GM12875 (cell line): ENCODE data around the gene HDAC4.

Experiments used
- H3K4me3 ChIP-seq: one replicate; pipeline ENCODE4 v1.5.1; 2011; ENCODE audit warnings: low read depth, low read length, control low read depth
- TF ChIP-seq, protein P1 (sequence below): IDR thresholded peaks from 2 replicates; pipeline ENCODE4 v1.5.1; 2011; ENCODE audit warnings: low read depth, mild to moderate bottlenecking, control low read depth, inconsistent platforms, low read length, moderate library complexity, borderline replicate concordance; ENCODE audit not compliant: insufficient read depth

Gene HDAC4

DNA sequence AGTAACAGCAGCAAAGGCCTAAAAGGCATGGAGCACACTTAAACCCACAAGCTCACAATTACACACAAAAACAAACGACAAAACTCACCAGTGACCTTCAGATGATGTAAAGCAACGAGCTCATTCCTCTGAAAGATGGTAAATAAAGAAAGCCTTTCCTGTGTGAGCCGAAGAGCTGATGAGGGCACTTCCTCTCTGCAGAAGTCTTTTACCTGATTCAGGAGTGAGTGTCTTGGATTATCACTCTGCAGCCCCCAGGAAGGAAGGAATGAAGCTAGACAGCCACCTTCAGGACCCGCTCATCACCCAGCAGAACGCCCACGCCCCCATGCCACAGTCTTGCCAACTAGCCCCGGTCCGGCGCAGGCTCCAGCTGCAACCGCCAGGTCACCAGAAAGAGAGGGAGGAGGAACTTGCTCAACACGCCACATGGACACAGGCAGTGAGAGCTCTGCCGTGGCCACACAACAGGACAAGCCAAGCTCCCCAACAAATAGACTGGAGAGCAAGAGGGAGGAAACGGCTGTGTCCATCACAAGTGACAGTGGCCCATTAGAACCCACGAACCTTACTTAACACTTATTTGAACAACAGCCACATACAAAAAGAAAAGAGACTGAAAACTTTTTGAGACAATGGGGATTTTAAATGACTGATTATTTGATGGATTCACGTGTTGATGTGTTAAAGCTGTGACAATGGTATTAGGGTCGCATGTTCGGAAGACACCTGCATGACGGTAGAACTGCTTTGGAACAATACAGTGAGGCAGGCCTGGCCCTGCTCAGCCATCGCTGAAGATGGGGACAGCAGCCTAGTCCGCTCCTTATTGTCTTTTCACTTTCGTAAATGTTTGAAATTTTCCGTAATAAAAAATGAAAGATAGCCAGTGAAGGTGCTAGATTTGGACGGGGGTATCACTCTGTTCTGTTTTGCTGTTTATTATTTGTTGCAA is 127.3 kb downstream of the HDAC4 start:
- TF ChIP-seq, protein P1, sequence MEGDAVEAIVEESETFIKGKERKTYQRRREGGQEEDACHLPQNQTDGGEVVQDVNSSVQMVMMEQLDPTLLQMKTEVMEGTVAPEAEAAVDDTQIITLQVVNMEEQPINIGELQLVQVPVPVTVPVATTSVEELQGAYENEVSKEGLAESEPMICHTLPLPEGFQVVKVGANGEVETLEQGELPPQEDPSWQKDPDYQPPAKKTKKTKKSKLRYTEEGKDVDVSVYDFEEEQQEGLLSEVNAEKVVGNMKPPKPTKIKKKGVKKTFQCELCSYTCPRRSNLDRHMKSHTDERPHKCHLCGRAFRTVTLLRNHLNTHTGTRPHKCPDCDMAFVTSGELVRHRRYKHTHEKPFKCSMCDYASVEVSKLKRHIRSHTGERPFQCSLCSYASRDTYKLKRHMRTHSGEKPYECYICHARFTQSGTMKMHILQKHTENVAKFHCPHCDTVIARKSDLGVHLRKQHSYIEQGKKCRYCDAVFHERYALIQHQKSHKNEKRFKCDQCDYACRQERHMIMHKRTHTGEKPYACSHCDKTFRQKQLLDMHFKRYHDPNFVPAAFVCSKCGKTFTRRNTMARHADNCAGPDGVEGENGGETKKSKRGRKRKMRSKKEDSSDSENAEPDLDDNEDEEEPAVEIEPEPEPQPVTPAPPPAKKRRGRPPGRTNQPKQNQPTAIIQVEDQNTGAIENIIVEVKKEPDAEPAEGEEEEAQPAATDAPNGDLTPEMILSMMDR = no peak
- no peak overlapping the region for H3K4me3 ChIP-seq

DNA sequence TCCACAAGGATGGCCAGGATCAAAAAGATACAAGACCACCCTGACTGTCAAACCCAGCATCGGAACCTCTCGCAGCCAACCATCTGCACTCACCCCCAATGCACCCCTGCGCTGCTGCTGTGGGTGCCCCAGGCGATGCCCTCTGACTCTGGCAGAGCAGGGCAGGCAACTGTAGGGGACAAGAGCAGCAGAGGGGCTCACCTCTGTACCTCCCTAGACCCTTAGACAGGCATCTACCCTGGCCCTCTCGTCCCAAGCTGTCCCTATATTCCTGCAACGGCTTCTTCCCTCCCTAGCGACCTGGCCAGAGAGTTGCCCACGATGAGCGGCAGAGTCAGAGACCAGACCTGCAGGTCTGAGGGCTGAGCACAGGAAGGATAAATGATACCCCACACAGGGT is 128.2 kb downstream of the HDAC4 start:
- no peak overlapping the region for H3K4me3 ChIP-seq
- TF ChIP-seq, protein P1 = no peak

DNA sequence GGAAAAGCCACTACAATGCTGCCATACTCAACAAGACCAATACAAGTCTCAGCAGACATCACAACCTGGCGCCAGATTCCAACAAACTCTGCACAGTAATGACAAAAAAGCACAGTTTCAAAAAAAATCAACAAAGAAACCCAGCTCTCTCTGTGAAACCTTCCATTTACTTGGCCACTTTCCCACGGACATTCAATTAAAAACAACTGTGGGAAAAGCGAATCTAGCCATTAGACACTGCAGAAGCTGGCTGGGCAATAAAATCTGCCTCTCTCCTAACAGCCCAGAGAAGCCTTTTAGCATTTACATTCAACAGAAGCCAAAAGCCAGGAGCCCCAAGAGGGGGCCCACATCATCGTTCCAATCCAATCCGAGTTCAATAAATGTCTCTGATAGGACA is 128.9 kb downstream of the HDAC4 start:
- TF ChIP-seq, protein P1 = no peak
- no peak overlapping the region for H3K4me3 ChIP-seq

DNA sequence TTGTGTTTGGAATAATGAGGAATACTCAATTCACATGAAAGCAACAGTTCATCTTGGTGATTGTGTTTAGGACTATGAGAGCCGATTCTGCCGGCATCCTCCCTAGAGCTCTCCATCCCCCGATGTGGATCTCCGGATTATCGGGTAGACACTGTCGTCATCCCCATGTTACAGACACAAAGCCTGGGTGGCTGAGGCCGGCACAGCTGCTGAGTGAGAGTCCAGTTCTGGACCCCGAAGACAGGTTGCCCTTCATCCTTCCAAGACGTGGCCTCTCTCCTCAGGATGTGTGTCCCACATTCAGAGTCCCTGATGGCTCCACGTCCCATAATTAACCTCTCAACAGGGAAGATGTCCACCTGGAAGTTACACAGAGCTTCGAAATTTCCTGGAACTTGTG is 129.3 kb downstream of the HDAC4 start:
- TF ChIP-seq, protein P1 = no peak
- H3K4me3 ChIP-seq = no peak overlapping the region

DNA sequence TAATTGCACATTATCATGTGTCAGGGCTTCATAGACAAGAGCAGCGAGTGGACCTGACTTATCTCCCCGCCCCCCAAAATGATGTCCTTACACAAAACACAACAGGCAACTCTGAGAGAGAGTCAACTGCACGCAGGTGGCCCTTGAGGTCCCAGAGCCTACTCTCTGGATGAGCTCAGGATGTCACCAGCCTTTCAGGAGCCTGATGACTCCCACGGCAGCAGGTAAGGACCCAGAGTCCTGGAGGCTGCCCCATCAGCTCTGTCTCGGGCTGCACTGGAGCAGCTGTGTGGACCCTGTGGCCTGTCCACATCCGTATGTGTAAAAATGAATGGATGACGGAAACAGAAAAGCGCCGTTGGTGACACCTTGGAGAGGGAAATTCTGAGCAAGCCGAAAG is 130.9 kb downstream of the HDAC4 start:
- TF ChIP-seq, protein P1 = no peak
- no peak overlapping the region for H3K4me3 ChIP-seq

DNA sequence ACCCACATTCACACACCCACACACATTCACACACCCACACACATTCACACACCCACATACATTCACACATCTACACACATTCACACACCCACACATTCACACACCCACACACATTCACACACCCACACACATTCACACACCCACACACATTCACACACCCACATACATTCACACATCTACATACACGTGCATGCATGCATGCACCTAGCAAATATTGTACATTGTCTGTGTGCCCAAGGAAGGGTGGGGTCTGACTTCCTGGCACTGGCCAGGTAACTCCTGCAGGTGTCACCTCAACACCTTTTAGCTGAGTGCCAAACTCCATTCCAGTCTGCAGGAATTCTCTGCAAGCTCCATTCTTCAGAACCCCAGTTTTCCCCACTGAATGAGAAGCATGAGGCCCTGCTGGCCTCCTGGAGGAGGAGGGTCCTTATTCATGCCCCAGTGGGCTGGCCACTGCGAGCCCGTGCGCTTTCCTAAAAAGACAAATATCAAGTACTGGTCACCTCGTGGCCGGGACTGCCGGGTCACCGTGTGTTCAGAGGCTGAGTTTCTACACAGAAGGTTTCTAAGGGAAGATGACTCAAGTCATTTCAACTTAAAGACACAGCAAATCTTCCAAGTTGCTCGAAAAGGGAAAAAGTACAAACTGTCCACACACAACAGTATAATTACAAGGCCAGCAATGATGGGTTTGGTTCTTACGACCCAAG is 131.5 kb downstream of the HDAC4 start:
- H3K4me3 ChIP-seq = no peak overlapping the region
- TF ChIP-seq, protein P1 = no peak
